Gastroesophageal sphincter (tissue), 4 donors: ENCODE data around the gene GTF3C2. TPM values are rescaled to one million over a fixed set of nuclear protein-coding genes. Genes with fewer than 3 reads are reported as not detected.
"Not testable (repeated sequence)": the region's sequence is repeated elsewhere in the genome, so short reads cannot be mapped to it uniquely, and the experiment has no call there.

ENCODE experiments used
- ATAC-seq: fragments of 150-250 bp; one replicate; pipeline ENCODE4 v1.9.1; 2016; ENCODE audit warnings: mild to moderate bottlenecking, moderate library complexity
- H3K27ac ChIP-seq, 4 donors: fragments of 200-600 bp; sonication (generic) in 3 of 4; 1 replicate in 3 of 4; 2 replicates in 1 of 4; pipeline ENCODE4 v1.5.1; 2016 to 2019
- H3K27me3 ChIP-seq: fragments of 200-600 bp; sonication (generic); one replicate; pipeline ENCODE4 v1.5.1; 2019
- H3K36me3 ChIP-seq, 2 donors: fragments of 200-600 bp; sonication (generic); one replicate each; pipeline ENCODE4 v1.5.1; 2019; ENCODE audit warnings: control low read depth in 1 of 2
- H3K4me1 ChIP-seq, 3 donors: fragments of 200-600 bp; sonication (generic); 1 replicate in 2 of 3; 2 replicates in 1 of 3; pipeline ENCODE4 v1.5.1; 2016 to 2019; ENCODE audit warnings: control low read depth in 2 of 3
- H3K4me3 ChIP-seq, 2 donors: fragments of 200-600 bp; sonication (generic); one replicate each; pipeline ENCODE4 v1.5.1; 2019; ENCODE audit warnings: mild to moderate bottlenecking in 1 of 2, moderate library complexity in 1 of 2
- H3K9me3 ChIP-seq, 3 donors: fragments of 200-600 bp; sonication (generic); one replicate each; pipeline ENCODE4 v1.5.1; 2017 to 2019; ENCODE audit warnings: control low read depth in 2 of 3
- EP300 ChIP-seq: sonication (generic); formaldehyde crosslinking; IDR thresholded peaks from one replicate; pipeline ENCODE4 v1.6.1; 2017; ENCODE audit warnings: antibody characterized with exemption, mild to moderate bottlenecking
- POLR2A ChIP-seq, 2 donors: fragments of 450-650 bp; IDR thresholded peaks; one replicate each; pipeline ENCODE4 v1.6.1; 2017; ENCODE audit warnings: antibody characterized with exemption in 2 of 2, mild to moderate bottlenecking in 2 of 2, moderate library complexity in 1 of 2
- POLR2AphosphoS5 ChIP-seq: sonication (generic); formaldehyde crosslinking; IDR thresholded peaks from one replicate; pipeline ENCODE4 v1.6.1; 2017; ENCODE audit warnings: antibody characterized with exemption
- WGBS, 2 donors: methylation state at CpG; one replicate each; pipeline ENCODE4 v1.1.5; 2018; ENCODE audit warnings: low coverage in 1 of 2; 5-methylcytosine and 5-hydroxymethylcytosine counted together
- total RNA-seq, 4 donors: library from RNA; depleted of rRNA; stranded (reverse); fragments of >200 nt; gene quantifications; one replicate each; pipeline ENCODE4 v1.1.0, GENCODE V29; 2016
- TF ChIP-seq, protein P1 (sequence below), 4 experiments: fragments of 200-600 bp in 2 of 4; fragments of 450-650 bp in 2 of 4; sonication (generic) in 1 of 4; IDR thresholded peaks; one replicate each; pipeline ENCODE4 v1.5.1; 2017 to 2019; ENCODE audit warnings: antibody characterized with exemption in 4 of 4, mild to moderate bottlenecking in 2 of 4, moderate library complexity in 2 of 4

GTF3C2 gene
- total RNA-seq, 4 donors from 2014 or later, result 26.2 to 68.5 (median 32.0) TPM

- H3K4me3 ChIP-seq, result no peak overlapping the region
- ATAC-seq, result peak; percentile 82
- TF ChIP-seq POLR2A (IDR thresholded peaks at IDR 0.05) (no peak), POLR2AphosphoS5 (peak; percentile 74), EP300 (no peak)
- TF ChIP-seq, protein P1, sequence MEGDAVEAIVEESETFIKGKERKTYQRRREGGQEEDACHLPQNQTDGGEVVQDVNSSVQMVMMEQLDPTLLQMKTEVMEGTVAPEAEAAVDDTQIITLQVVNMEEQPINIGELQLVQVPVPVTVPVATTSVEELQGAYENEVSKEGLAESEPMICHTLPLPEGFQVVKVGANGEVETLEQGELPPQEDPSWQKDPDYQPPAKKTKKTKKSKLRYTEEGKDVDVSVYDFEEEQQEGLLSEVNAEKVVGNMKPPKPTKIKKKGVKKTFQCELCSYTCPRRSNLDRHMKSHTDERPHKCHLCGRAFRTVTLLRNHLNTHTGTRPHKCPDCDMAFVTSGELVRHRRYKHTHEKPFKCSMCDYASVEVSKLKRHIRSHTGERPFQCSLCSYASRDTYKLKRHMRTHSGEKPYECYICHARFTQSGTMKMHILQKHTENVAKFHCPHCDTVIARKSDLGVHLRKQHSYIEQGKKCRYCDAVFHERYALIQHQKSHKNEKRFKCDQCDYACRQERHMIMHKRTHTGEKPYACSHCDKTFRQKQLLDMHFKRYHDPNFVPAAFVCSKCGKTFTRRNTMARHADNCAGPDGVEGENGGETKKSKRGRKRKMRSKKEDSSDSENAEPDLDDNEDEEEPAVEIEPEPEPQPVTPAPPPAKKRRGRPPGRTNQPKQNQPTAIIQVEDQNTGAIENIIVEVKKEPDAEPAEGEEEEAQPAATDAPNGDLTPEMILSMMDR (IDR thresholded peaks at IDR 0.05), result peak in 3 of 4 experiments; percentile 21 to 50 (median 46)
- H3K27me3 ChIP-seq, result no peaks in the 10 kb centered on the region
- peaks cover 0 to 28% of the 10 kb centered on the region in 2 donors for H3K36me3 ChIP-seq
- H3K9me3 ChIP-seq, result no peaks in the 10 kb centered on the region
- WGBS, 2 donors, result 41 to 68% methylated on average over 3 to 4 of the region's 8 CpGs
- peaks cover 2 to 31% (median 13%) of the 10 kb centered on the region in 3 donors for H3K4me1 ChIP-seq
- peak overlapping the region in 3 of 4 donors; percentile 11 to 89 (median 74) for H3K27ac ChIP-seq
These were observed 35.5 kb downstream of the GTF3C2 start for GRCh38 chr2:27320958-27321543.

- not testable (repeated sequence) for ATAC-seq, H3K9me3 ChIP-seq, H3K27ac ChIP-seq, H3K4me3 ChIP-seq, H3K27me3 ChIP-seq
- Histone ChIP-seq H3K36me3 (peaks cover 0 to 36% of the 10 kb centered on the region in 2 donors), H3K4me1 (peaks cover 2 to 31% (median 13%) of the 10 kb centered on the region in 3 donors)
- 89 to 95% methylated on average over 13 to 15 of the region's 15 CpGs for WGBS, 2 donors
These were observed 36.7 kb downstream of the GTF3C2 start for GRCh38 chr2:27319839-27320238.

DNA sequence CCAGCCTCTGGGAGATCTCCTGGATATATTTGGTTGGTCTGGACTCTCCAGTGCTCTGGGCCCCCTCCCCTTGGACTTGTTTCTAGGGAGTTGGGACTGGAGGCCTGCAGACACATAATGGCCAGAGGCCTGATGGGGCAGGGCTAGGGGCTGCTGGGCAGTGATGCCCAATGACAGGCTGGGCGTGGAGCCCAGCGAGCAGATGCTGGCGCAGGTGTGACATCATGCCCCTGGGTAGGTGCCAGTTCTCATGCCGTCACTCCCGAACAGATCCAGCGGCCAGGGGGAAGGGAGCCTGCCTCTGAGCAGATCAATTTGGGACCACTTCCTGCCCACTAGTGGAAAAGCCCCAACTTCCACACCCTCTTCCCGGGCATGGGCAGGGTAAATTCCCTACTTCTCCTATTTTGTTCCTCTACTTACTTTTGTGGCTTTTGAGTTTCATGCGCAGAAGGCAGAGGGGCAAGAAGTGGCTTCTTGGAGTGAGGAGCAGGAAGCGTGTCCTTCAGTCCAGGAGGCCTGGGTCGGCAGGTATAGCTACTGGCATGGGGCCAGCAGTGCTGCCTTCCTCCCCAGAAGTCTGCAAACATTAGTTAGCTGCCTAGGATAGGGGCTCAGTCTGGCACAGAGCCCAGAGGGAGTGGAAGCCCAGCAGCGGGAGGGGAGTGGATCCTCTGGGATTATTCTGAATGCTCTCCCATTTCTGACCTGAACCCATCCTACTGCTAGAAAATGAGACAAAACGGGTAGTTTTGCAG lies 39.7 kb downstream of the GTF3C2 start:
- 89 to 100% methylated on average over 1 of the region's 12 CpGs for WGBS, 2 donors
- H3K27me3 ChIP-seq, result no peaks in the 10 kb centered on the region
- H3K9me3 ChIP-seq, result no peaks in the 10 kb centered on the region
- H3K36me3 ChIP-seq, result peaks cover 0 to 53% of the 10 kb centered on the region in 2 donors
- H3K4me1 ChIP-seq, result peaks cover 0 to 13% (median 4%) of the 10 kb centered on the region in 3 donors
- no peak overlapping the region for H3K4me3 ChIP-seq
- no peak for ATAC-seq
- H3K27ac ChIP-seq, result no peak overlapping the region
- TF ChIP-seq, protein P1 (IDR thresholded peaks at IDR 0.05), result no peak
- TF ChIP-seq POLR2A (IDR thresholded peaks at IDR 0.05) (no peak), POLR2AphosphoS5 (no peak), EP300 (no peak)

DNA sequence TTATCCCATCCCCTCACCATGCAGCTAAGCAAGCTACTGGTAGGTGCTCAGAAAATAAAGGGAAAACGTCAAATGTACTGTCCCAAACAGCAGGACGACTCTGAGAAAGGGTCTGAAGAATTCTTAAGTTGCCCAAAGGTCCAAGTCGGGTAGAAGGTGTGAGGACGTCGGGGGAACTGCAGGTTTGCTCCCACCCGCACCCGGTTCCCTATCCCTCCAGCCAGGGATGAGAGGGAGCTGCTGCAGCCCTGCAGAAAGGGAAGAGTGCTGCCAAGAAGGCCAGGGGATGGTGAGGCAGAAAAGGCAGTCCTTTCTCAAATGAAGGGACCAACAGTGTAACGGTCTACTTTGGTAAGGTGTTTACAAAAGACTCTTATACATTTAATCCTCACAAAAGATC lies 41.4 kb downstream of the GTF3C2 start:
- ATAC-seq, result no peak
- no peak overlapping the region for H3K4me3 ChIP-seq
- WGBS, 2 donors, result 60% methylated on average over 6 of the region's 8 CpGs; no CpG with 5 or more reads in 1 of the 2 donors
- H3K4me1 ChIP-seq, result no peaks in the 10 kb centered on the region
- no peaks in the 10 kb centered on the region for H3K27me3 ChIP-seq
- peaks cover 0 to 70% of the 10 kb centered on the region in 2 donors for H3K36me3 ChIP-seq
- TF ChIP-seq EP300 (no peak), POLR2A (IDR thresholded peaks at IDR 0.05) (no peak), POLR2AphosphoS5 (no peak)
- TF ChIP-seq, protein P1 (IDR thresholded peaks at IDR 0.05), result no peak
- H3K27ac ChIP-seq, result no peak overlapping the region
- no peaks in the 10 kb centered on the region for H3K9me3 ChIP-seq

DNA sequence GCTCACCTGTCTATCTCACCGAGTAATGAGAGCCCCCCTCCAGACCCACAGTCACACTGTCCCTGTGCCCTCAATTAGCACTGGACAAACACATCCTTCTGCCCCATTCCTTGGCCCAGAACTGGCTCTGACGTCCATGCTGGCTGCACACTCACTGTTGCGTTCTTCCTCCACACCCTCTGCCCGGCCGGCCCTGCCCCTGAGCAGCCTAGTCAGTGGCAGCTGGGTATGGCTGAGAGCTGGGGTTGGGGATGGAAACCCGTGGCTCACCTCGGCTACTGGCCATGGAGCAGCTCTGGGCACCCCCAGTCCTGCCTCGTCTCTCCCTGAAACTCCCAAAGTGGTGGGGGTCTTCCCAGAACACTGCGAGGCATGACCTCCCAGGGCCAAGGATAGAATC lies 41.9 kb downstream of the GTF3C2 start:
- Histone ChIP-seq H3K4me3 (no peak overlapping the region), H3K4me1 (no peaks in the 10 kb centered on the region), H3K36me3 (peaks cover 0 to 74% of the 10 kb centered on the region in 2 donors), H3K27me3 (no peaks in the 10 kb centered on the region), H3K9me3 (no peaks in the 10 kb centered on the region), H3K27ac (no peak overlapping the region)
- TF ChIP-seq POLR2AphosphoS5 (no peak), EP300 (no peak), POLR2A (IDR thresholded peaks at IDR 0.05) (no peak)
- TF ChIP-seq, protein P1 (IDR thresholded peaks at IDR 0.05), result no peak
- ATAC-seq, result no peak
- 86% methylated on average over 1 of the region's 9 CpGs for WGBS, 2 donors
